Fibroblast of pulmonary artery (primary cell): ENCODE data around the gene PRRC2B.
"Not testable (repeated sequence)": the region's sequence is repeated elsewhere in the genome, so short reads cannot be mapped to it uniquely, and the experiment has no call there.

Source experiments
- DNase-seq: peaks from one replicate; pipeline ENCODE4 v3.0.0-alpha.2; 2010; ENCODE audit warnings: low read depth
- H3K4me3 ChIP-seq: replicated peaks from 2 replicates; pipeline ENCODE4 v1.5.1; 2011; ENCODE audit warnings: low read depth, mild to moderate bottlenecking, control low read depth, low read length, moderate library complexity
- TF ChIP-seq, protein P1 (sequence below): IDR thresholded peaks from 2 replicates; pipeline ENCODE4 v1.5.1; 2011; ENCODE audit warnings: mild to moderate bottlenecking, control low read depth, low read length, inconsistent platforms; ENCODE audit errors: missing control alignments

The PRRC2B gene

DNA sequence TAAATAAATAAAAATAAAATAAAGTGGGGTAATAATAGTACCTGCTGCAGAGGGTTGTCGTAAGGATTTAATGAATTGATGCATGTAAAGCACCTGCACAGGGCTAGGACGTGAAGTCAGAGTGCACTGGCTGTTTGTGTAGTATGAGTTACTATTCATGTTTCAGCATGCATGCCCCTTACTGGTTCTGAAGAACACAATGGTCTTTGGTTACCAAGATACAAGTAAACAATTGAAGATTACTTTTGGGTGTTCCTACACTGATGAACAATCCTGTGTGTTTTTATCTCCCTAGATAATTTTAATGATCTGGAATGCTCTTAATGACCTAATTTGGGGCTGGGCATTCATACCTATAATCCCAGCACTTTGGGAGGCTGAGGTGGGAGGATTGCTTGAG, 23.2 kb upstream of the PRRC2B start:
- TF ChIP-seq, protein P1, sequence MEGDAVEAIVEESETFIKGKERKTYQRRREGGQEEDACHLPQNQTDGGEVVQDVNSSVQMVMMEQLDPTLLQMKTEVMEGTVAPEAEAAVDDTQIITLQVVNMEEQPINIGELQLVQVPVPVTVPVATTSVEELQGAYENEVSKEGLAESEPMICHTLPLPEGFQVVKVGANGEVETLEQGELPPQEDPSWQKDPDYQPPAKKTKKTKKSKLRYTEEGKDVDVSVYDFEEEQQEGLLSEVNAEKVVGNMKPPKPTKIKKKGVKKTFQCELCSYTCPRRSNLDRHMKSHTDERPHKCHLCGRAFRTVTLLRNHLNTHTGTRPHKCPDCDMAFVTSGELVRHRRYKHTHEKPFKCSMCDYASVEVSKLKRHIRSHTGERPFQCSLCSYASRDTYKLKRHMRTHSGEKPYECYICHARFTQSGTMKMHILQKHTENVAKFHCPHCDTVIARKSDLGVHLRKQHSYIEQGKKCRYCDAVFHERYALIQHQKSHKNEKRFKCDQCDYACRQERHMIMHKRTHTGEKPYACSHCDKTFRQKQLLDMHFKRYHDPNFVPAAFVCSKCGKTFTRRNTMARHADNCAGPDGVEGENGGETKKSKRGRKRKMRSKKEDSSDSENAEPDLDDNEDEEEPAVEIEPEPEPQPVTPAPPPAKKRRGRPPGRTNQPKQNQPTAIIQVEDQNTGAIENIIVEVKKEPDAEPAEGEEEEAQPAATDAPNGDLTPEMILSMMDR = no peak
- DNase-seq = no peak
- no peak overlapping the region for H3K4me3 ChIP-seq

DNA sequence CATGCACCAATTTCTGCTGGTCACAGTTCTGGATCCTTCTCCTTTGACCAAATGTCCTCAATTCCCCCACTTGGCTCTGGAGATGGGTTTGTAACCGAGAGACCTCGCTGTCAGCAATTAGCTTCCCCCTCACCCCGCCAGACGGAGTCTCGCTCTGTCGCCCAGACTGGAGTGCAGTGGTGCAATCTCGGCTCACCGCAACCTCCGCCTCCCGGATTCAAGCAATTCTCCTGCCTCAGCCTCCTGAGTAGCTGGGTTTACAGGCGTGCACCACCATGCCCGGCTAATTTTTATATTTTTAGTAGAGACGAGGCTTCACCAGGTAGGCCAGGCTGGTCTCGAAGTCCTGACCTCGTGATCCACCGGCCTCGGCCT, 21.3 kb upstream of the PRRC2B start:
- H3K4me3 ChIP-seq = peak overlapping the region; percentile 74
- not testable (repeated sequence) for DNase-seq

DNA sequence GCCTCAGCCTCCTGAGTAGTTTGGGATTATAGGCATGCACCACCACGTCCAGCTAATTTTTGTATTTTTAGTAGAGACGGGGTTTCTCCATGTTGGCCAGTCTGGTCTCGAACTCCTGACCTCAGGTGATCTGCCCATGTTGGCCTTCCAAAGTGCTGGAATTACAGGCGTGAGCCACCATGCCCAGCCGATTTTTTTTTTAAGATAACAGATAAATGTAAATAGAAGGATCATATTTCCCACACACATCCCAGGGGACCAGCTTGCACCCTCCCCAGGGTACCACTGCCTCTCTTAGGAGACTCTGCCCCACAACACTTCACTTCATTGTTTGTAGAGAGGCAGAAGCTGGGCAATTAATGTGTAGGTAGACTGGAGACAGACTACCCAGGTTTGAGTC, 19.2 kb upstream of the PRRC2B start:
- not testable (repeated sequence) for DNase-seq, H3K4me3 ChIP-seq

- TF ChIP-seq, protein P1 = no peak
- no peak overlapping the region for H3K4me3 ChIP-seq
- no peak for DNase-seq
These were observed 14.8 kb upstream of the PRRC2B start for GRCh38 chr9:131379056-131379455.

GRCh38 chr9:131382850-131383729, 10.8 kb upstream of the PRRC2B start:
- TF ChIP-seq, protein P1 = no peak
- DNase-seq = peak; percentile 80
- no peak overlapping the region for H3K4me3 ChIP-seq

- TF ChIP-seq, protein P1 = no peak
- no peak overlapping the region for H3K4me3 ChIP-seq
- DNase-seq = no peak
These were observed 8.6 kb upstream of the PRRC2B start for GRCh38 chr9:131385296-131385695.

DNA sequence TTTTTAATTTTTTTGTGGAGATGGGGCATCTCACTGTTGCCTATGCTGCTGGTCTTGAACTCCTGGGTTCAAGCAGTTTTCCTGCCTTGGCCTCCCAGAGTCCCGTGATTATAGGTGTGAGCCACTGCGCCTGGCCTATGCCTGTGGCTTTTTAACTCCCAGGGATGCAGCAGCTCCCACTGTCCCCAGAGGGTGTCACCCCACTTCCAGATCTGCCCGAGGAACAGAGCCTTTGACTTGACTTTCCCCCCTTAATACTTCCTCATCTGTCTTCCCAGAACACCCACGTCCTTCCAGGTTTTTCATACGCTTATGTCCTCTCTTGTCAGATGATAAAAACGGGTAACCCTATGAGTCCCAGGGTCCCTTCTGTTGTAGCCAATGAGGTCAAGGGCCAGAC, 7.6 kb upstream of the PRRC2B start:
- no peak overlapping the region for H3K4me3 ChIP-seq

More for the DNA sequence above, 7.6 kb upstream of the PRRC2B start:
- DNase-seq = no peak
- TF ChIP-seq, protein P1 = no peak
